Measurements from ENCODE around the gene TMEM143. TPM values are rescaled to one million over a fixed set of nuclear protein-coding genes. Genes with fewer than 3 reads are reported as not detected.

Gene TMEM143
- total and polyA plus RNA-seq, 12 donors: 3.3 to 26.5 (median 12.7) TPM

GRCh38 chr19:48348737-48349136, 15.0 kb downstream of the TMEM143 start:
- no peaks in the 10 kb centered on the region for H3K36me3 ChIP-seq (replicated peaks in 1 of 2)
- H3K9me3 ChIP-seq (replicated peaks in 1 of 3): no peaks in the 10 kb centered on the region
- intact Hi-C loops (cut with DNase I): no loop called here
- peaks cover 9% of the 10 kb centered on the region in 2 donors for H3K4me1 ChIP-seq (replicated peaks in 1 of 2)
- 80 to 88% (median 87%) methylated on average over 3 to 7 of the region's 7 CpGs for WGBS, 4 donors
- no peaks in the 10 kb centered on the region for H3K27me3 ChIP-seq
- no peak for DNase-seq
- H3K27ac ChIP-seq: peak overlapping the region in 3 of 5 donors; percentile 62 to 78 (median 73)
- TF ChIP-seq CTCF (IDR thresholded peaks at IDR 0.05) (no peak), POLR2A (IDR thresholded peaks at IDR 0.05) (no peak)
- no peak overlapping the region for H3K4me3 ChIP-seq

GRCh38 chr19:48348045-48348444, 15.7 kb downstream of the TMEM143 start:
- Histone ChIP-seq H3K27ac (peak overlapping the region in 3 of 5 donors; percentile 62 to 78 (median 73)), H3K4me1 (replicated peaks in 1 of 2) (peaks cover 9% of the 10 kb centered on the region in 2 donors), H3K4me3 (no peak overlapping the region), H3K9me3 (replicated peaks in 1 of 3) (no peaks in the 10 kb centered on the region), H3K36me3 (replicated peaks in 1 of 2) (no peaks in the 10 kb centered on the region), H3K27me3 (no peaks in the 10 kb centered on the region)
- DNase-seq: peak; percentile 72 to 90 (median 83)
- no peak for TF ChIP-seq CTCF (IDR thresholded peaks at IDR 0.05)
- no peak for TF ChIP-seq POLR2A (IDR thresholded peaks at IDR 0.05)
- intact Hi-C loops (cut with DNase I): no loop called here
- 19 to 33% (median 28%) methylated on average over 5 of the region's 5 CpGs for WGBS, 4 donors

DNA sequence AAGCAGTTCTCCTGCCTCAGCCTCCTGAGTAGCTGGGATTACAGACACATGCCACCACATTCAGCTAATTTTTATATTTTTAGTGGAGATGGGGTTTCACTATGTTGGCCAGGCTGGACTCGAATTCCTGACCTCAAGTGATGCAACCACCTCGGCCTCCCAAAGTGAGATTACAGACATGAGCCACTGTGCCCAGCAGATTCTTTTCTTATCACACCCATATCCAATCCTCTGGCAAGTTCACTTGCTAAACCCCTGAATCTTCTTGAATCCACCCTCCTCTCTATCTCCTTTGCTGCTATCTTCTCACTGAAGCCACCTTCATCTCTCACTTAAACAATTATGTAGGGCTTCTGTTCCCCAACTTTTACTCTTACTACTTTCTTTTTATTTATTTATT, 17.5 kb downstream of the TMEM143 start:
- no peak overlapping the region for H3K27ac ChIP-seq
- H3K36me3 ChIP-seq (replicated peaks in 1 of 2): no peaks in the 10 kb centered on the region
- intact Hi-C loops (cut with DNase I): no loop called here
- DNase-seq: no peak
- peaks cover 9% of the 10 kb centered on the region in 2 donors for H3K4me1 ChIP-seq (replicated peaks in 1 of 2)
- H3K4me3 ChIP-seq: no peak overlapping the region
- H3K9me3 ChIP-seq (replicated peaks in 1 of 3): no peaks in the 10 kb centered on the region
- 86 to 94% (median 88%) methylated on average over 2 of the region's 2 CpGs for WGBS, 4 donors
- no peaks in the 10 kb centered on the region for H3K27me3 ChIP-seq
- TF ChIP-seq CTCF (IDR thresholded peaks at IDR 0.05) (no peak), POLR2A (IDR thresholded peaks at IDR 0.05) (no peak)

DNA sequence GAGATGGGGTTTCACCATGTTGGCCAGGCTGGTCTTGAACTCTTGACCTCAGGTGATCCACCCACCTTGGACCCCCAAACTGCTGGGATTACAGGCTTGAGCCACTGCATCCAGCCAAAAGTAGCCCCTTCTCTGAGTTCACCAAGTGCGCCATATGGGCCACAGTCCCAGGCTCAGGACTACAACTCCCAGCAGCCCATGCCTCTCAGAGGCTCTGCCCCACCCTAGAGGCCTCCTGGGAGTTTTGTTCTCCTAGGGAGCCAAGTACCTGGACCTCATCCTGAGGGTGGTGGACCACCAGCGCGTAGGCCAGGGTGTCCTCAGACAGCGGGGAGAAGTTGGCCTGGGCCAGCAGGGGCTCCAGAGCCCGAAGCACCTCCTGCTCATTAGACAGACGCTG, 18.8 kb downstream of the TMEM143 start:
- H3K9me3 ChIP-seq (replicated peaks in 1 of 3): no peaks in the 10 kb centered on the region
- intact Hi-C loops (cut with DNase I): no loop called here
- H3K4me3 ChIP-seq: no peak overlapping the region
- no peaks in the 10 kb centered on the region for H3K36me3 ChIP-seq (replicated peaks in 1 of 2)
- DNase-seq: no peak
- 92 to 100% (median 97%) methylated on average over 6 of the region's 6 CpGs for WGBS, 4 donors
- H3K4me1 ChIP-seq (replicated peaks in 1 of 2): peaks cover 9% of the 10 kb centered on the region in 2 donors
- no peak overlapping the region for H3K27ac ChIP-seq
- no peaks in the 10 kb centered on the region for H3K27me3 ChIP-seq
- TF ChIP-seq CTCF (IDR thresholded peaks at IDR 0.05) (no peak), POLR2A (IDR thresholded peaks at IDR 0.05) (no peak)
